ENCODE measurements around the gene TMEM237. TPM values are rescaled to one million over a fixed set of nuclear protein-coding genes. Genes with fewer than 3 reads are reported as not detected.

Gene TMEM237
- total RNA-seq, 1 donor from 2014 or later: 31.4 TPM

DNA sequence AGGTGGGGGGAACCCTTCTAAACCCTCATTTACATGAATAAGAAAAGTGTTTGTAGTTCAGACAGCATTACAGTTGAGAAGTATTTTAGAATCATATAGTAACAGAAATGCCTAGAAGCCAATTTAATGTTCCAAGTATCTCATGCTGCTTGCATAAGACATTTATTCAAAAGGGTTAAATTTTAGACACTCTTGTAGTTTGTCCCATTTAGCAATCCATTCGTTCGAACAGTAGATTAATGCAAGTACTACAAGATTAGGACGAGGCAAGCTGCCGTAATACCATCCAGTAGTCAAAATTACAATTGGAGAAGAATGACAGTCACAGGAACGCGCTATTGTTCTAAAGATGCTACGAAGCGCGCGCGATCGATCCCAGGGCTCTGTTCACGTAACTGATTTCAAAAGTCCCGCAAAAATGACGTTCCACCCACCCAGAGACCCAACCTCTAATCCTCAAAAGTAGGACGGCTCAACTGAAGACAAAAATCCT lies 1.2 kb downstream of the TMEM237 start:
- no peak for DNase-seq (ENCODE audit: low read depth)

DNA sequence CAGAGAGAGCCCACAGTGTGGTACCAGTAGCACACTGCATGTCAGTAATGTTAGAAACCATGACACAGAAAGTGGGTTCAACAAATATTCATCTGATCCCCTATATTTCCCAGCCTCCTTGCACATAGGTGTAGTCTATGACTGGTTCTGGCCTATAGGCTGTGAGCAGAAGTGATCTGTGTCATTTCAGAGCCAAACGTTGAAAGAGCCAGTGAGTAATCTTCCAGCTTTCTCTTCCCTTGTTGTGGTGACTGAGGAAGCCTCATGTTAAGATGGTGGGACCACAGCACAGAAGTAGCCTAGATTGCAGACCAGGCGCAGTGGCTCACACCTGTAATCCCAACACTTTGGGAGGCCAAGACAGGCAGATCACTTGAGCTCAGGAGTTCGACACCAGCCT lies 4.1 kb downstream of the TMEM237 start:
- DNase-seq (ENCODE audit: low read depth): no peak

DNA sequence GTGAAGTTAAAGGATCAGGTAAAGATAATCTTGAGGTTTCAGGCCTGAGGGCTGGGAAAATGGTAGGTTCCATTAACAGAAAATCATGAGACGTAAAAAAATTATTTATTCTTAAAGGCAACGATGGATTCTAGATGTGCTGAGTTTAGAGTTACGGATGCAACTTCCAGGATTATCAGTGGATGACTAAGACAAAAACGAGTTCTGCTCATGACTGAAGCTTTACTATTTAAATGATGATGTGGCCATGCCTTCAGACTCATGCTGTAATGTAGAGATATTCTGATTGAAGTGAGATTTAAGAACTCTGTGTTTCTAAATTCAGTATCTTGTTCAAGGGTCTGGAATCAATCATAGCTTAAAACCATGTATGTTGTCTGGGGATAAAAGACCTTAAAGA lies 5.0 kb downstream of the TMEM237 start:
- DNase-seq (ENCODE audit: low read depth): no peak

DNA sequence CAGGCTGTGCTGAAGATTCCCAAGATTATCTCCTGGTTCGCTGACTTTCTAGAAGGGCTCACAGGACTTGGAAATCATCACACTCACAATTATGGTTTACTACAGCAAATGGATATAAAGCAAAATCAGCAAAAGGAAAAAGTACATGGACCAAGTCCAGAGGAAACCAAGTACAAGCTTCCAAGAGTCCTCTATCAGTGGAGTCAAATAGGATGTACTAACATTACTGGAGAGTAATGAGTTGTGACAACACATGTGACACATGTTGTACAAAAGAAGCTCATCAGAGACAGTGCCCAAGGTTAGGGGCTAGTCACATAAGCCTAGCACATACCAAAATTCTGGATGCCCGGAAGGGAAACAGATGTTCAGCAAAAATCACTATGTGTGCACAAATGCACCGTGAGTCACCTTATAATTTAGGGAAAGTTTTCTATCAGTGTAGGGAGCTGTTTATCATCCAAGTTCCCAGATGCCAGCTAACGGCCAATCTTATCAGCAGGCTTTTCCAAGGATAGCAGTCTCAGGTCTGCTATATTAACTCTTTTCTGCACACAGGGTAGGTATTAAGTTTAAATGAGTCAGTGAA lies 9.5 kb downstream of the TMEM237 start:
- no peak for DNase-seq (ENCODE audit: low read depth)

DNA sequence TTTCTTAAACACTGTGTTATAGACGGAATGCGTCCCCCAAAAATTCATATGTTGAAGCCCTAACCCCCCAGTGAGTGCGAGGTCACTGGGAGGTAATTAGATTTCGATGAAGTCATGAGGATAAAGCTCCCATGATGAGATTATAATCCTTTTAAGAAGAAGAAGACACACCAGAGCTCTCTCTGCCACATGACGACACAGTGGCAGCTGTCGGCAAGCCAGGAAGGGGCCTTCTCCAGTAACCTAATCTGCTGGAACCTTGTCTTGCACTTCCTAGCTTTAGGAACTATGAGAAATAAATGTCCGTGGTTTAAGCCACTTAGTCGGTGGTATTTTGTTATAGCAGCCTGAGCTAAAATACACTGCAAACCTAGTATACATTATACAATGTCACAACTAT lies 12.3 kb downstream of the TMEM237 start:
- DNase-seq (ENCODE audit: low read depth): no peak

DNA sequence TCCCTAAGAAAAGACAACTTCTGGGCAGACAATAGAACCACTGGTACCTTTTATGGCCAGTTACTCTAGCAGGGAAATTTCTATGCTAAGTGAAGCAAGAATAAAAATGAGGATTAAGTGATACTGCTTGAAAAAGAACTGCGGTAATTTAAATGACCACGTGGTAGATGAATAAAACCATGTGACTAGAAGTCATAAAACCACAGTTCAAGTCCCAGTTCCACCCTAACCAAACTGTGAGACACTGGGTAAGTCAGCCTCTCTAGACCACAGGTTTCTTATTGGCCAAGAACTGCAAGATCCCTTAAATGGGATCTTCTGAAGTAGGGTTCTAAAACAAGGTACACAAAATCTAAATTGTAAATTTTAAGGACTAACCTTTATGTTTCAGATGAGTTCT lies 12.7 kb downstream of the TMEM237 start:
- no peak for DNase-seq (ENCODE audit: low read depth)

DNA sequence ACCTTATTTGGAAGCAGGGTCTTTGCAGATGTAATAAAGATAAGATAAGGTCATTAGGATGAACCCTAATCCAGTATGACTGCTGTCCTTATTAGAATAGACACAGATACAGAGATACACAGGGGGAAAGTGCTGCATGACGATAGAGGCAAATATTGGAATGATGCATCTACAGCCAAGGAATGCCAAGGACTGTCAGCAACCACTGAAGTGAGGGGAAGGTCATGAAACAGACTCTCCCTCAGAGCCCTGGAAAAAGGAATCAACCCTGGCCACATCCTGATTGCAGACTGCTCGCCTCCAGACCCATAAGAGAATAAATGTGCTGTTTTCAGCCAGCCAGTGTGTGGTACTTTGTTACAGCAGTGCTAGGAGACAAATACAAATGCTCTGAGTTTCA lies 14.8 kb downstream of the TMEM237 start:
- no peak for DNase-seq (ENCODE audit: low read depth)

DNA sequence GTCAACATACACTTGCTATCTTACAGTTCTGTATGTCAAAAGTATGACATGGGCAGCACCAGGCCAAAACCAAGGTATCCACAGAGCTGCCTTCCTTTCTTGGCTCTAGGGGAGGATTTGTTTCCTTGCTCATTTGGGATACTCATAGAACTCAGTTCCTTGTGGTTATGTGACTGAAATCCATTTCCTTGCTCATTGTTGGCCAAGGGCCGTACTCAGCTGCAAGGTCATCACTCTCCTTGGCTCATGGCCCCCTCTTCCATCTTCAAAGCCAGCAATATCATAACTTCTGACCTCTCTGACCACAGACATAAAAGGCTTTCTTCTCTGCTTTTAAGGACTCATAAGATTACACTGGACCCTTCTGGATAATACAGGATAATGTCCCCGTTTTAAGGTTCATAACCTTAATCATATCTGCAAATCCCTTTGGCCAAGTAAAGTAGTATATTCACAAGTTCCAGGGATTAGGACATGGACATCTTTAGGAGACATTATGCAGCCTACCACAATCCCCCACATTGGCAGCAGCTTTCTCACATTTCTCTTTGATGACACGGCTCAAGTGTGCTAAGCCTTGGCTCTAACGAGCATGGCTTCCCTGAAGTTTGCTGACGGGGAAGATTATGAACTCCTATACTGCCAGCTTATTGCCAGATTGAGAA lies 20.9 kb downstream of the TMEM237 start:
- no peak for DNase-seq (ENCODE audit: low read depth)

DNA sequence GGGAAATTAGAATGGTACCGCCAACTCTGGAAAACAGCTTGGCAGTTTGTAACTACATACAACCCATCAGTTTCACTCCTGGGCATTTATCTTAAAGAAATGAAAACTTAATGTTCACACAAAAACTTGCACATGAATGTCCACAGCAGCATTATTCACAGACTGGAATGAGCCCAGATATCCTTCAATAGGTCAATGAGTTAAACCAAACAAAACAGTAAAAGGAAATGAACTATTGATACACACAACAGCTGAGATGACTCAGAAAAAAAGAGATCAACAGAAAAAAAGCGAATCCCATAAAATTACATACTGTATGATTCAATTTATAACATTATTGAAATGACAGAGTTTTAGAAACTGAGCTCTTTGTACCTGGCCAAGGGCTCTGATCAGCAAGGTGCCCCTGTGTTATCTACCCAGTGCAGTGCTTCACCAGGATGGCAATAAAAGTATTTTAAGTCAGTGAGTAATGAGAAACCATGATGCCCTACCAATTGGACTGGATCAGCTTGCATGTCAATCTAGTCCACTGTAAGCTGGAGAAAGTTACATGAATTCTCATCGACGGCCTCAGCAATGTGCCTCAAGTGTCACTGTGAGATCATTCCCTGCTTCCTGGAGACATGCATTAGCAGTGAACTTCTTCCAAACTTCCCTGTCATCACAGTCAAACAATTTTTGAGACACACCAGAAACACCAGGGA lies 21.9 kb downstream of the TMEM237 start:
- no peak for DNase-seq (ENCODE audit: low read depth)

DNA sequence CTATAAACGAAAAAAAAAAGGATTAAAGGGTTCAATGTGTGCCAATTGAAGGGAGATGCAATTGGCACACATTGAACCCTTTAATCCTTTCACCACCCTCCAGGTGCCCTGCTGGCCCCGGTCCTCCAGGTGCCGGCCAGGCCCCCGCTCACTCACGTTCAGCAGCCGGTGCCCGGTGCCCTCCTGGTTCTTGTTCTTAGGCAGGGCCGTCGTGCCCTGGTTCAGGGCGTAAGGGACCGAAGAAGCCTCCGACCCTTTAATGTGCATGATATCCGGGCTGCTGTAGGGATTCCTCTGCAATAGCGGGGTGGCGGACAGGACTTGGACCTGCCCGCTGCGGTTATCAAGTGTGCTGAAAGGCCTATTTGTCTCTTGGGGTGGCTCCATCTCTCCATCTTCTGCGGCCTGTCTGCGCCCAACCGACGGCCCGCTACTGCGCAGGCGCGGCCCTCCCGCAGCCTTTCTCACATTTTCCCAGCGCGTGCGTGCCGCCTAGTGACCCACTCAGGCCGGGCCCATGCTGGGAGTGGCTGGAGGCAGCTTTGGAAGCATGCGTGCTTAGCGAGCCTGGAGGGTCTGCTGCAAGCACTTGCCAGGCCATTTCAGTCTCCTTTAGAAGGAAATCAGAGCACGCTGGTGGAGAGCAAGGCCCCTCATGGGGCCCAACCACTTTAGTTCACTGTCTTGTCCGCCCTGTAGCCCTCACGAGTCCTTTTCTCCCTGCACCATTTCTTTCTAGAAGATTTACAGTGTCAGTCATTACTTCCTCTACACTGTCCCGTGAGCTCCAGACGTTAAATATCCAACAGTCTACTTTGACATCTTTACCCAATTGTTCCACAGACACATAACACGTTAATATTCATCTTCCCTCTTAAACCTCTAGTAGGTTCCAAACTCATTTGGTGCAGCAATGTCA lies 24.3 kb downstream of the TMEM237 start:
- peak; percentile 26 for DNase-seq (ENCODE audit: low read depth)

DNA sequence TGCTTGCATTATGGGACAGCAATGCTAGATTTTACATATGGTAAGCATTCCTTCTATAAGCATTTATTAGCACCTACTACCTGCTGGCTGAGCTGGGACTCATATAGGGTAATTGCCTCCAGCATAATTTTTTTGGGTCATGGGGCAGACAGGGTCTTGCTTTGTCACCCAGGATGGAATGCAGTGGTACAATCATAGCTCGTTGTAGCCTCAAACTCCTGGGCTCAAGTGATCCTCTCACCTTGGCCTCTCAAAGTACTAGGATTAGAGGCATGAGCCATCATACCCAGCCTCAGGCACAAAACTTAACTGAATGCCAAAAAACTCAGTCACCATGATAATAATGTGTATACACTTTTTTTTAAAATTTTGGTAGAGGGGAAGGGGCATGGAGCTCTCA lies 35.3 kb downstream of the TMEM237 start:
- no peak for DNase-seq (ENCODE audit: low read depth)

DNA sequence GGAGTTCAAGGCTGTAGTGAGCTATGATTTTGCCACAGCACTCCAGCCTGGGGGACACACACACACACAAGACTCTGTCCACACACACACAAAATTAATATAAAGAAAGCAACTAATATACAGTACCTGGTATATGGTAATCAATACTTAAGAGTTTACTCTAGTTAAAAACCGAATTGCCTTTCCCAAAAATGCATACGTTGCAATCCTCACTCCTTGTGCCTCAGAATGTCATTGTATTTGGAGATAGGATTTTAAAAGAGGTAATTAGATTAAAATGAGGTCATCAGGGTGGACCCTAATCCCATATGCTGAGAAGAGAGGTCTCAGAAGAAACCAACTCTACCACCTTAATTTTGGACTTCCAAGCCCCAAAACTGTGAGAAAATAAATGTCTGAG lies 35.7 kb downstream of the TMEM237 start:
- no peak for DNase-seq (ENCODE audit: low read depth)

DNA sequence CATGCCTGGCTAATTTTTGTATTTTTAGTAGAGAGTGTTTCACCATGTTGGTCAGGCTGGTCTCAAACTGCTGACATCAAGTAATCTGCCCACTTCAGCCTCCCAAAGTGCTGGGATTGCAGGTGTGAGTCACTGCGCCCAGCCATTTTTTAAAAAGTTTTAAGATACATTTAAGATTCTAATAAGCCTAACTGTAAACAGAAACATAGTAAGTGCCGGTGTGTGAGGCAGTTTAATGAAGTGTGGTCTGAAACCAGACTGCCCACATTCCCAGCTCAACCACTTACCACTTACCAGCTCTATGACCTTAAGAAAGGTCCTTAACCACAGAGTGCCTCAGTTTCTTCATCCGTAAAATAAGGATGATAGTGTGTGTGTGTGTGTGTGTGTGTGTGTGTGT lies 42.4 kb downstream of the TMEM237 start:
- peak; percentile 80 for DNase-seq (ENCODE audit: low read depth)

DNA sequence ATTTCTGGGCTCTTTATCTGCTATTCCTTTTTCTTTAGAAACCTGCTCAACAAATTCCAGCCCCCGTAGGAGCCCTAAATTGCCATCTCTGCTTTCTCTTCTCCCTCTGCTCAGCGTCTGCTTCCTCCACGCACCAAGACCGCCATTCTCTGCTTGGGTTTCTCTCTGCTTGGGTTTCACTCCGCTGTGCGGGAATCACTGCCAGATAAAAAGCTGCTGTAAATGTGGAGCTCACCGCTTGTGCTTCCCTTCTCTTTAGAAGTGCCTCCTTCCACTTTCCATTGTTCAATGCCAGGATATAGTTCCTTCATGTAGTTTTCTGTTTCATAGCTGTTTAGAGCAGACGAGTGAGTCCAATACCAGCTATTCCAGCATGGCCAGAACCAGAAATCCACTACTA lies 45.9 kb downstream of the TMEM237 start:
- DNase-seq (ENCODE audit: low read depth): no peak

DNA sequence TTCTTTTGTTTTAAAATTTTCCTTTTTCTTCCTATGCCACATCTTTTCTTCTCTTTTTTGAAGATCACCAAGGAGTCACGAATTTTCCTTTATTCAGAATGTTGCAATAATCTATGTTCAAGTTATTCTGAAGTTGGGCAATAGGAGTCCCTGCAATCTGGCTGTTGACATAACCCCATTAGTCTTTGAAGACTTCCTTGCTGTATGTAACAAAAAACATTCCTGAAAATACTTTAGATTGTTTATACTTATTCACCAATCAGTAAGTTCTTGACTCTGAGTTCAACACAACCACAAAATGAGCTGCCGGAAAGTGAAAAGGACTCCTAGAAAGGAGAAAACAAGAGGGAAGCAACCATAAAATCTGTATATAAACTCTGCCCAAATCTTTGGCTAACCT lies 62.8 kb downstream of the TMEM237 start:
- peak; percentile 59 for DNase-seq (ENCODE audit: low read depth)

DNA sequence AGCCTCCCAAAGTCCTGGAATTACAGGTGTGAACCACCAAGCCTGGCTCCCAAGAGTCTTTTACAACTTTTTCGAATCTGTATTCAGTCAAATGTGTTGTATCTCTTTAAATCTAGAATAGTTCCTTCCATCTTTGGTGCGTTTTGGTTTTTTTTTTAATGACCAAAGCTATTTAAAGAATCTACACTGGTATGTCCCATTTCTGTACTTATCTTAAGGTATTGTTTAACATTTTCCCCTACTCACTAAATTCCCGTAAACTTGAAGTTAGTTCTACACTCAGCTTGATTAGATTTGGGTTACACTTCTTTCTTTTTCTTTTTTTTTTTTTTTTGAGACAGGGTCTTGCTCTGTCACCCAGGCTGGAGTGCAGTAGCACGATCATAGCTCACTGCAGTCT lies 63.8 kb downstream of the TMEM237 start:
- DNase-seq (ENCODE audit: low read depth): no peak

DNA sequence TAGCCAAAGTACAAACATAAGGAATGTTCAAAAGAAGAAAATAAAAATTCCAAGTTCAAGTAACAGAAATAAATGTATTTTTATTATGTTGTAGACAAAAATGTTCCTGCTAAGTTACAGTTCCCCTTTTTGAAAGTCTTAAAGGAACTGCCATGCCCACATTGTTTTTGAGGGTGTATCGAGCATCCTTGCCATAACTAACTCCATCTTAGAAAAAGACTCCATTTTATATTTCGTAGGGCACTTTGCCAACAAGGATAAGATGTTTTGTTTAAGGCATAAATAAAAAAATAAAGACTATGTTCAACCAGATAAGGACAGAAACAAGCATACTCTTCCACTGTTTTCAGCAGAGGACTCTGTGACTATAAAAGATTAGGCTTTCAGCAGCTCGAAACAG lies 67.3 kb downstream of the TMEM237 start:
- DNase-seq (ENCODE audit: low read depth): no peak

DNA sequence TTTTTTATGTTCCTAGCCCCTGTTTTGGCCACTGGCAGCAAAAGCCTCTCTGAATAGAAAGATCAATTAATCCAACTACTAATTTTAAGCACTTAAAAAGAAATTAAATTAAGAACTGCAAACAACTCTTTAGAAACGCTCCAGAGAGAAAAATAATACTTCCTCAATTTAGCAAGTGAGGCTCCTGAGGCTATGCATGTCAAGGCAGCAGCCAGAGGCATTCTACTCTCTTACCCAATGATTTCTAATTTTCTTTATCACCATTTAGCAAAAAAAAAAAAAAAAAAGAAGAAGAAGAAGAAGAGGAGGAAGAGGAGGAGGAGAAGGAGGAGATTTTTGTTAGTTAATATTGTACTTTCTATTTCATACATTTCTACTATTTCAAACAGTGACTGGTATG lies 68.5 kb downstream of the TMEM237 start:
- no peak for DNase-seq (ENCODE audit: low read depth)

DNA sequence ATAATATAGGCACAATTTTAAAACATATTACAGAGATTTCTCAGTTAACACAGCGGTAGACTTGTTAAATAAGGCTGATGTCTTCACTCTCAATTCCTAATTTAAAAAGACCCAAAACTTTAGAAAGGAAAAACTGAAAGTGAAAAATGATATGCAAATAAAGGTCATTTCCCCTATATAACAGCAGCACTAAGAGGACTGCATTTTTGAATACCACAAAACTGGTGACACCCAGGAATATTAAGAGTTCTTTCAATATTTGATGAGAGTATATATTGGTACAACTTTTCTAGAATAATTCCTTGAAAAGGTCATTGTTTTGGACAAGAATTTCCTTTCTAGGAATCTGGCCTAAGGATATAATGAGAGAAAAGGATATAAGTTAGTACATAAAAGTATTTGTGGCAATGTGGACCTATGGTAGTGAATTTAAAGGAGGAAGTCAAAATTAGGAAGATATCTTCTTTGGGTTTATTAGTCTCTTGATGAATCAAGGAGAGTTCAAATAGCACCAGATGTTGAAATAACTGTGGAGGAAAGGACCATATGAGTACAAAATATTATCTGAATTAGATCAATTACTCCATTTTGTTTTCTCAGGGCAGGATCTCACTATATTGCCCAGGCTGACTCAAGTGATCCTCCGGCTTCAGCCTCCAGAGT lies 70.3 kb downstream of the TMEM237 start:
- DNase-seq (ENCODE audit: low read depth): no peak
